AG09309 (cell line): ENCODE results near the gene ADGRG6.

Experiments used
- DNase-seq: peaks from one replicate; pipeline ENCODE4 v3.0.0-alpha.2; 2010; ENCODE audit warnings: low read depth
- H3K4me3 ChIP-seq: 2 replicates; pipeline ENCODE4 v1.5.1; 2011; ENCODE audit warnings: mild to moderate bottlenecking, low read depth, low read length, moderate library complexity; ENCODE audit not compliant: control insufficient read depth
- TF ChIP-seq, protein P1 (sequence below): IDR thresholded peaks from 2 replicates; pipeline ENCODE4 v1.5.1; 2011; ENCODE audit warnings: mild to moderate bottlenecking, low read depth, low read length, inconsistent platforms; ENCODE audit not compliant: insufficient read depth, control insufficient read depth; ENCODE audit errors: missing control alignments

The ADGRG6 gene

DNA sequence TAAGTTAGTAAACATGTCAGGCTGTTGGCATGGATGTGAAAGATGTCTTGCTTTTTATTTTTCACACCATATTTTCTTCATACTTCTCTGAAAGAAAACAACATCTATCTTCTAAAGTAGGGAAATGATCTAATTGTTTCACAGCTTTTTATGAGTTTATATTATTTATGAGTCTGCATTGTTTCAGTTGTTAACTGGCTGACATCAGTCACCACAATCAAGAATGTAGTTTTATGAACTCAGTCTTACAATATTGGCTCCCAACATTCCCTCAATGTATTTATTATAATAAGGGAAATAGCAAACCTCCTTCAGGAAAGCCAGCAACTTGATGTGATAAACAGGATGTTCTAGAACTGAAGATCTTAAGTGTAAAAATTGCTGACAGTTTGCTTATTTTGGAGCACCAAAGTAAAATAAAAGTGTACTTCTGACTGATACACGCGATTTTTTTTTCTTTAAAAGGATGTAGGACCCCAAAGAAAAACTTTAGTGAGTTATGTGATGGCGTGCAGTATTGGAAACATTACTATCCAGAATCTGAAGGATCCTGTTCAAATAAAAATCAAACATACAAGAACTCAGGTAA, 106.0 kb downstream of the ADGRG6 start:
- TF ChIP-seq, protein P1, sequence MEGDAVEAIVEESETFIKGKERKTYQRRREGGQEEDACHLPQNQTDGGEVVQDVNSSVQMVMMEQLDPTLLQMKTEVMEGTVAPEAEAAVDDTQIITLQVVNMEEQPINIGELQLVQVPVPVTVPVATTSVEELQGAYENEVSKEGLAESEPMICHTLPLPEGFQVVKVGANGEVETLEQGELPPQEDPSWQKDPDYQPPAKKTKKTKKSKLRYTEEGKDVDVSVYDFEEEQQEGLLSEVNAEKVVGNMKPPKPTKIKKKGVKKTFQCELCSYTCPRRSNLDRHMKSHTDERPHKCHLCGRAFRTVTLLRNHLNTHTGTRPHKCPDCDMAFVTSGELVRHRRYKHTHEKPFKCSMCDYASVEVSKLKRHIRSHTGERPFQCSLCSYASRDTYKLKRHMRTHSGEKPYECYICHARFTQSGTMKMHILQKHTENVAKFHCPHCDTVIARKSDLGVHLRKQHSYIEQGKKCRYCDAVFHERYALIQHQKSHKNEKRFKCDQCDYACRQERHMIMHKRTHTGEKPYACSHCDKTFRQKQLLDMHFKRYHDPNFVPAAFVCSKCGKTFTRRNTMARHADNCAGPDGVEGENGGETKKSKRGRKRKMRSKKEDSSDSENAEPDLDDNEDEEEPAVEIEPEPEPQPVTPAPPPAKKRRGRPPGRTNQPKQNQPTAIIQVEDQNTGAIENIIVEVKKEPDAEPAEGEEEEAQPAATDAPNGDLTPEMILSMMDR = no peak

DNA sequence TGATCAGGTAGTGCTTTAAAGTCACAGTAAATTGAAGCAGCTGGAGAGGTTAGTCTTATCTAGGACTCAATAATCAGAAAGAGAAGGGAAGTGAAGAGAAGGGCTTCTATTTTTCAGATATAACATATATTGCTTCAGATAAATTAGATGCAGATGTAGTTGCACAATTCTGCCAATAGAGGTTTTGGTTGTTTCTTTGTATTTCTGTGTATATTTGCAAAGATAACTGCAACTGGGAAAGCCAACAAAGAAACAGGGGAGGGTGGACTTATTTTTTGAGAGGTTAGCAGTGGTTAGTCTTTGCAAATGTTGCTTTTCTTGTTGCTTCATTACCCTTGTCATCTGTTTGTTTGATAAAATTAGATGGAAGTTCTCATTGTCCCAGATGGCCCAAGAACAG, 106.6 kb downstream of the ADGRG6 start:
- H3K4me3 ChIP-seq = no peak overlapping the region
- TF ChIP-seq, protein P1 = peak; percentile 13
- DNase-seq = no peak

More for the DNA sequence above, 106.0 kb downstream of the ADGRG6 start:
- no peak overlapping the region for H3K4me3 ChIP-seq
- no peak for DNase-seq

DNA sequence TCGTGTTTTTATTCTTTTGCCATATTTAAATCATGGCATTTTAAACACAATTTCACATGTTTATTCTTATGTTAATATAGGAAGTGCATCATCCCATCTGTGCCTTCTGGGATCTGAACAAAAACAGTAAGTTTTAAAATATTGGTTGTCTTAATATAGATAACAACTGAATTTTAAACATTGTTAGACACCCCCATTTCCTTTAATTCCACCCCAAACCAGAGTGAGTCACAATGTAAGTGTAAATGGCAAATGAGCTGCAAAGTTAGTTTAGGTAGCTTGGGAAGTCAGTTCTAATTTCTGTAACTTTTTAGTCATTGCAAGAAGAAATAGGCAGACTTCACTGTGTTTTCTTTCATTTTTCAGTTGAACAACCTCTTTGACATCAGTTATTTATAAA, 108.0 kb downstream of the ADGRG6 start:
- H3K4me3 ChIP-seq = no peak overlapping the region
- TF ChIP-seq, protein P1 = no peak
- no peak for DNase-seq

DNA sequence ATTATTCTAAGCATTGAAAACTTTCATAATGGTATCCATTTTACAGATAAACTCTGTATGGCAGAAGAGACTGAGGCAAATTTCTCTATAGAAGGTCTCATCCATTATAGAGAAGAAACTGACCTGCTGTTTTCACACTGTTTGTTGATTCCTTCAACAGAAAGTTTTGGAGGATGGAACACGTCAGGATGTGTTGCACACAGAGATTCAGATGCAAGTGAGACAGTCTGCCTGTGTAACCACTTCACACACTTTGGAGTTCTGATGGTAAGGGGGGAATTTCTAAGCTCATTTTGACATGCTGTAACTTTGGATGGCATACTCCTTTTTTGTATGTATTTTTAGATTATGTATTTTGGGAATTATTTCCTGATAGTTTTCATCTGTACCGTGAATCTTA, 109.3 kb downstream of the ADGRG6 start:
- TF ChIP-seq, protein P1 = no peak
- no peak overlapping the region for H3K4me3 ChIP-seq
- no peak for DNase-seq

DNA sequence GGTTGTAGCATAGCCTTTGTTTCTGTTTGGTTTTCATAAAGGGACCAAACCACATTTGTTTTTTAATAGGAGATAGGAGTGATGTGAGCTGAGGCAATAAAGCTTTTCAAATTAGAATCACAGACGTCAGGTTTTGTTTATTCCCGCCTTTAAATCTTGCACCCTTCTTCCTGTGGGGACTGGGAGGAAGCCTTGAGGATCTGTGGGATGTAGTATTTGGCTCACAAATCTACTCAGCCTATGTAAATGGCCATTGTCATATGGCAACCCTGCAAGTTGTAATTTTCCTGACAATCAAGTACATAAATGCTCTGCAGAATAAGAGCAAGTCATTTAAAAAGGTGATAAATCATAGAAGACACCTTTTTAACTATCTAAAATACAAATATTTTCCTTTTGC, 110.4 kb downstream of the ADGRG6 start:
- TF ChIP-seq, protein P1 = no peak
- DNase-seq = no peak
- H3K4me3 ChIP-seq = no peak overlapping the region

DNA sequence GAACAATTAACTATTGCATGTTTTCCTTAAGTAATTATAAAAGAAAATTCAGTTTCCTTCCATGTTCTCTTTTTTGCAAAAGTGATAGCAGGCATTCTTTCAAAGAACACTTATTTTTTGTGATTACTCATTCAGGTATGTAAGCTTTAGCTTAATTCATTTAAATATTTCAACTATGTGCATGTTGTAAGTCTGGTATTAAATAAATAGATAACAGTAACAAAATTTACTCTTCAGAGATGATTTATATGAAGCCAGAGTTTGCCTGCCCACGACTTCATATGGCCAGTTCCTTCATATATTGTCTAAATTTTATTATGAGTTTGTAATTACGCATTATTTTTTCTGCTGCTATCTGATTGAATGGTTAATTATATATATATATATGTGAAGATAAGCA, 110.9 kb downstream of the ADGRG6 start:
- H3K4me3 ChIP-seq = no peak overlapping the region
- TF ChIP-seq, protein P1 = no peak
- no peak for DNase-seq

DNA sequence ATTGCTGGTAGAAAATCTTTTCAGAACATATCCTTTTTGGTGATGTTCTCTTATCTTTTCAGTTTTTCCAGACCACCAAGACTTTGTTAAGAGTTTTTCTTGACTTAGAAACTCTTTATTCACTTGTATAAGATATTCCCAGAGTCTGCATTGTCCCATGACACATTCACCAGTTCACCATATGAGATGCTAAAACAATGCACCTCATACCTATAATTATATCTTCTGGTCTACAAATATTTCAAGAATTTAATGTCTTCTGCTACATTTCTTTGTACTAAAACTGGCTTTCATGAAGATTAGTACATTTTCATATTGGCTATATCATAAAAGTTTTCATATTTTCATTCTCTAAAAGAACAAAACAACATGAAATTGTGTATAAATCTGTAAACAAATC, 111.3 kb downstream of the ADGRG6 start:
- no peak overlapping the region for H3K4me3 ChIP-seq
- no peak for DNase-seq
- TF ChIP-seq, protein P1 = no peak
